Activated CD4-positive, alpha-beta T cell treated with anti-CD3 and anti-CD28 coated beads, Interleukin-2, amount 50 U/mL, for 24 hours (primary cell): ENCODE measurements around the gene HIP1.
"Not testable (repeated sequence)": the region's sequence is repeated elsewhere in the genome, so short reads cannot be mapped to it uniquely, and the experiment has no call there.

Experiments used
- DNase-seq, 2 donors: peaks; one replicate each; pipeline ENCODE4 v3.0.0-alpha.2; 2020; ENCODE audit warnings: low read depth in 1 of 2, low spot score in 1 of 2

The HIP1 gene

DNA sequence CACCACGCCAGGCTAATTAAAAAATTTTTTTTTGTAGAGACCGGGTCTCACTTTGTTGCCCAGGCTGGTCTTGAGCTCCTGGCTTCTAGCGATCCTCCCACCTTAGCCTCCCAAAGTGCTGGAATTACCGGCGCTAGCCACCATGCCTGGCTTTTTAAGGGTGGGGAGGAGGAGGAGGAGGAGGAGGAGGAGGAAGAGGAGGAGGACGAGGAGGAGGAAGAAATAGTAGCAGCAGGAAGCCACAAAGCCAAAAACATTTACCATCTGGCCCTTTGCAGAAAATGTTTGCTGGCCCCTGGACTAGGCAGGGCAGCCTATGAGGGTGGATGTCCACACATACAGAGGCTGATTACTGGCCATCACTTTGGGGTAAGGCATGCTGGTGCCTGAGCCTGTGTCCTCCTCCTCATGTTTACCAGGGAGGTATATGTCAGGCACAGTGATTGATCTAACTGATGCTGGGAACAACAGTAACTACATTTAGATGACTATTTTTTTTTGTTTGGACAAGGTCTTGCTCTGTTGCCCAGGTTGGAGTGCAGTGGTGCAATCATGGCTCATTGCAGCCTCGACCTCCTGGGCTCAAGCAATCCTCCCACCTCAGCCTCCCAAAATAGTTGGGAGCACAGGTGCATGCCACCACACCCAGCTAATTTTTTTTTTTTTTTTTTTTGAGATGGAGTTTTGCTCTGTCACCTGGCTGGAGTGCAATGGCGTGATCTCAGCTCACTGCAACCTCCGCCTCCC lies 122.1 kb downstream of the HIP1 start:
- no peak for DNase-seq

DNA sequence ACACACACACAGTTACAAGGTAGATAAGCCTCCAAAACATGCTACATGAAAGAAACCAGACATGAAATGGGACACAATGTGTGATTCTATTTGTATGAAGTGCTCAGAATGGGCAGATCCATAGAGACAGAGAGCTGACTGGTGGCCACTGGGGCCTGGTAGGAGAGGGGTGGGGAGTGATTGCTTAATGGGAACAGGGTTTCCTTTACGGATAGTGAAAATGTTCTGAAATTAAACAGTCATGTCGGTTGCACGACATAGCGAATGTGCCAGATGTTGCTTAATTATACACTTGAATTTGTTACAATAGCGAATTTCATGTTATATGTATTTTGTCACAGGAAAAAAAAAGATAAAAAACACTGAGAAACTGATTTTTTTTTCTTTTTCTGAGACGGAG lies 124.3 kb downstream of the HIP1 start:
- DNase-seq: no peak

DNA sequence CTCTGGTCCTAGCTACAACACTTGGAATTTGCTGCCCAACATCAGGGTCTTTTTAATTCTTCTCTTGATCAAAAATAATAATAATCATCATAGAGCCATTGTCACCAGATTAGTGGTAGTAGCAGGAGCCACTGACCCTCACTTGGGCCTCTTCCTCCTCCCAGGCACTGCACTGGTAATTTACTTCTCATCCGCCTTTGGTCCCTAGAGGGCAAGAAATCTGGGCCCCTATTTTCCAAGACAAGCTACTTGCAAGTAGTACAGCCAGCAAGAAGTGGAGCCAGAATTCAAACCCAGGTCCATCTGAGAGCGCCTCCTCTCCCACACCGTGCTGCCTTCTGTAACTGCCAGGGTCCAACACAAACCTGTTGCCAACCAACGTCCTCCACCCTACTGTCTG lies 125.4 kb downstream of the HIP1 start:
- no peak for DNase-seq

- no peak for DNase-seq
Measured at GRCh38 chr7:75611557-75612178, 127.1 kb downstream of the HIP1 start.

DNA sequence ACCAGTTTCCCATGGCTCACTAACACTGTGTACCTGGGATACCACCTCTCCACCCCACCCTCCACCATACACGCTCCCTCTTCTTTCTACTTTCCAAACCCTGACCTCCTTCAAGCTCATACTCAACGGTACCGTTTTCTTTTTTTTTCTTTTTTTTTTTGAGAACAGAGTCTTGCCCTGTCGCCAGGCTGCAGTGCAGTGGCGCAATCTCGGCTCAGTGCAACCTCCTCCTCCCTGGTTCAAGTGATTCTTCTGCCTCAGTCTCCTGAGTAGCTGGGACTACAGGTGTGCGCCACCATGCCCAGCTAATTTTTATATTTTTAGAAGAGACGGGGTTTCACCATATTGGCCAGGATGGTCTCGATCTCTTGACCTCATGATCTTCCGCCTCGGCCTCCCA lies 129.3 kb downstream of the HIP1 start:
- not testable (repeated sequence) for DNase-seq

DNA sequence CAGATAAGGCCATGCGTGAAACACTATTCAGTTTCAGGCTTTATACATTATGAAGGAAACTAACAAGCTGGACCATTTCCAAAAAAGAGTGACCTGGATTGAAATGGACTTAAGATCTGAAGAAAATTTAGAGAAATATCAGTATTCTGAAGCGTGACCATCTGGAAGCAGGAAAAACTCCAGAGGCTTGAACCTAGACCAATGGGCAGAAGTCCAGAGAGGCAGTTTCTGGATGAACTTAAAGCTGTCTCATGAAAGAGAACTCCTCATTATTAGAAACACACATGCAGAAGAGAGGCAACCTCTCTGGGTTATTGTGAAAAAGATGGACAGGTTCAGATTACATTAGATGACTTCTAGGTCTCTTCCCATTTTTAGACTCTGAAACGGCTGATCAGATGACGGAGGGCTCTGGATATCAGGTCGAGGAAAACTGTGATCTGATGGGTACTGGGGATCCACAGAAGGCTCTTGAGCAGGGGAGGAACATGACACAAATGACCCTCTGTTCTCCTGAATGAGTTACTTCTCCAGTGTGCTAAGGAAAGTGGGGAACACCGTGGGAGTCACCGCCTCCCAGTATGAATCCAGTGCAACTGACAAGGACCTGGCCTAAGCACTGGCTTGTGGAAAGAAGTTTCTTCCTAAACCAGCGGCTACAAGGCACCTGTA lies 130.2 kb downstream of the HIP1 start:
- no peak for DNase-seq

- DNase-seq: no peak
Measured at GRCh38 chr7:75604408-75604807, 134.3 kb downstream of the HIP1 start.

DNA sequence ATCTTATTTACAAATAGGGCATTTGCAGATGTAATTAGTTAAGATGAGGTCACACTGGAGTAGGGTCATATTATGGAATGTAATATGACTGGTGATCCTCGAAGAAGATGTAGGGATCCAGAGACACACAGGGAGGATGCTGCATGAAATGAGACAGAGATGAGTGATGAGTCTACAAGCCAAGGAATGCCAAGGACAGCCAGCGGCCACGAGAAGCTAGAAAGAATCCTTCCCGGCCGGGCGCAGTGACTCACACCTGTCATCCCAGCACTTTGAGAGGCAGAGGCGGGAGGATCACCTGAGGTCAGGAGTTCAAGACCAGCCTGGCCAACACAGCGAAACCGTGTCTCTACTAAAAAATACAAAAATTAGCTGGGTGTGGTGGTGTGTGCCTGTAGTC lies 135.9 kb downstream of the HIP1 start:
- not testable (repeated sequence) for DNase-seq

GRCh38 chr7:75601539-75601938 lies 137.2 kb downstream of the HIP1 start:
- DNase-seq: no peak

DNA sequence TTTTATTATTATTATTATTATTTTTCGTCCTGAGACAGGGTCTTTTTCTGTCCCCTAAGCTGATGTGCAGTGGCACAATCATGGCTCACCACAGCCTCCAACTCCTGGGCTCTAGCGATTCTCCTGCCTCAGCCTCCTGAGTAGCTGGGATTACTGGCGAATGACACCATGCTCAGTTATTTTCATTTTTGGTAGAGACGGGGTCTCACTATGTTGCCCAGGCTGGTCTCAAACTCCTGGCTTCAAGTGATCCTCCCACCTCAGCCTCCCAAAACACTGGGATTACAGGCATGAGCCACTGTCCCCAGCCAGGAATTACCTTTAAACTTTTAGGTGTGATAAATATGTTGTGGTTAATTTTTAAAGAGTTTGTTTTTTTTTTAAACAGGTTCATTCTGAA lies 138.0 kb downstream of the HIP1 start:
- not testable (repeated sequence) for DNase-seq

DNA sequence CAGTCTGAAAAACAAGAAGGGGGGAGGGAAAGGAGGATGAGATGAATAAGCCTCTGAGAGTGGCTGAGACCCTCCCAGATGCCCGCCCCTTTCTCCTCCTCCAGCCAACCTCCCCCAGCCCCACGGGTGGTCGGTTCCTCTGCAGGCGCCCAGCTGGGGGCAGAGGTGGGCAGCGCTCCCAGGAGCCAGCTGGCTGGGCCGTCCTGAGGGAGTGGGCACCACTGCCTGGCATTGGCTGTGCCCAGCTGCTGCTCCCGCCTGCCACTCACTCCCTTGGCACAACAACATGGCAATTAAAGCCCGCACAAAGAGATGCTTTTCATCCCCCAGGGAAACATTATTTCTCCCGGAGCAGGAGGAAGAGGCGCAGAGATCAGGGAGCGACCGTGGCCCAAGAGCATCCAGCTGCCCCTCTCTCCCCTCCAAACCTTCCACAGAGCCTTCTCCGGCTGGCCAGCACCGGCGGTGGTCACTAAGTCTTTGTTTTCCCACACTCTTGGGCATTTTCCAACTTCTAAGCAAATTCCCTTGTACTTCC lies 139.4 kb downstream of the HIP1 start:
- no peak for DNase-seq

- no peak for DNase-seq
Measured at GRCh38 chr7:75596727-75597614, 141.8 kb downstream of the HIP1 start.

- no peak for DNase-seq
Measured at GRCh38 chr7:75595766-75596165, 143.0 kb downstream of the HIP1 start.

DNA sequence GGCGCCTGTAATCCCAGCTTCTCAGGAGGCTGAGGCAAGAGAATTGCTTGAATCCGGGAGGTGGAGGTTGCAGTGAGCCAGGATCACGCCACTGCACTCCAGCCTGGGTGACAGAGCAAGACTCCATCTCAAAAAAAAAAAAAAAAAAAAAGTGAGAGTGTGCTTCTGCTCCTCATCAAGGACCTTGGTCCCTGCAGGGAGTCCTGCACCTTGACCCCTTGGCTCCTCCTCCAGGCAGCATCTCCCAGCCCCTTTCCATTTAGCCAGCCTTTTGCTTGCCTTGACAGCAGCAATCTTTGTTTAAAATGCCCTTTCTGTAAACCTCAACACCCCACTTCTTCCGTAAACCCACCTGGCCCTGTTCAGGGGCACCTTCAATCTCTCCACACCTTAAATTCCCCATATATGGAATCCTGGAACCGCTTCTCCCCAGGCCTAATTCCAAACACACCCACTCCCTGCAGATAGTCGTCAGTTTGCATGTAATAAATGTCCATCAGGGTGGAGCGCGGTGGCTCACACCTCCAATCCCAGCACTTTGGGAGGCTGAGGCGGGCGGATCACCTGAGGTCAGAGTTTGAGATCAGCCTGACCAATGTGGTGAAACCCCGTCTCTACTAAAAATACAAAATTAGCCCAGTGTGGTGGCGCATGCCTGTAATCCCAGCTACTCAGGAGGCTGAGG lies 145.1 kb downstream of the HIP1 start:
- not testable (repeated sequence) for DNase-seq

GRCh38 chr7:75591467-75592255 lies 147.1 kb downstream of the HIP1 start:
- DNase-seq: no peak

- DNase-seq: no peak
Measured at GRCh38 chr7:75590373-75591005, 148.3 kb downstream of the HIP1 start.

DNA sequence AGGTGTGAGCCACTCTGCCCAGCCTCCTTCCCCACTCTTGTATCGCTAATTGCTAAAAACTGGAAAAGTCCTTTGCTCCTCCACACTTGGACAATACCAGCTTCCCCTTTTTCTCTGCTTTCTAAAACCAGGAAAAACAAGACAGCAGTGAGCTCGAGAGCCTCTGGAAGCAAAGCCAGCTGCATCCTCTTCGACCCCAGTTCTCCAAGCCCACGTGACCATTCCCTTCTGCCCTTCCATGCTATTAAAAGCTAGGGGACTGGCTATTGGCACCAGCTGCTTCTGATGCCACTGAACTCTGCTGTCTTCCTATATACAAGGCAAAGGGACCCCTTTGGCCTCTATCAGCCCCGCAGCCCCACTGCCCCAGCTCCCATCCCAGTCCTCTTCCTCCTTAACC lies 154.4 kb downstream of the HIP1 start:
- DNase-seq: no peak

DNA sequence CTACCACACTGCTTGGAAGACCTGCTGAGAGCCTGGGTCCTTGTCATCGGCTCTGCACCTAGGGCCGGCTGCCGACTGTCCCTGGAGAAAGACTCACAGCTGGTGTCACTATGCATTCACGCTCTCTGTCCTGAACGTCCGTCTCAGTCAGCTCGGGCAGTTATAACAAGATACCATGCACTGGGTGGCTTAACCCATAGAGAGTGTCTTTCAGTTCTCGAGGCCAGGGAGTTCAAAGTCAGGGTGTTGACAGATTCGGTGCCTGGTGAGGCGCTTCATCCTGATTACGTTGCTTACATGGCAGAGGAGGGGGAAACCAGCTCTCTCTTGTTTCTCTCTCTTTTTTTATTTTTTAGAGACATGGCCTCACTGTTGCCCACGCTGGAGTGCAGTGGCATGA lies 155.5 kb downstream of the HIP1 start:
- DNase-seq: no peak

GRCh38 chr7:75579899-75580298 lies 158.8 kb downstream of the HIP1 start:
- DNase-seq: no peak
